Lung (tissue), 12 donors: Measurements from ENCODE around the gene NNT. TPM values are rescaled to one million over a fixed set of nuclear protein-coding genes. Genes with fewer than 3 reads are reported as not detected.
"Not testable (repeated sequence)": the region's sequence is repeated elsewhere in the genome, so short reads cannot be mapped to it uniquely, and the experiment has no call there.

Source experiments
- ATAC-seq: fragments of 200-7000 bp; cut with Tn5 transposase; one replicate; pipeline ENCODE4 v1.9.1; 2020; ENCODE audit warnings: moderate number of reproducible peaks; ENCODE audit not compliant: insufficient read depth, low FRiP score
- DNase-seq, 3 donors: peaks; one replicate each; pipeline ENCODE4 v3.0.0-alpha.2; 2013 to 2017
- H3K27ac ChIP-seq, 2 donors: one replicate each; pipeline ENCODE4 v1.5.1; 2013; ENCODE audit warnings: mild to moderate bottlenecking in 2 of 2, moderate library complexity in 2 of 2, control low read depth in 1 of 2, inconsistent platforms in 1 of 2, low read depth in 1 of 2, low read length in 1 of 2
- H3K27me3 ChIP-seq, 3 donors: one replicate each; pipeline ENCODE4 v1.5.1; 2013; ENCODE audit warnings: low read length in 2 of 3; ENCODE audit not compliant: control insufficient read depth in 3 of 3, insufficient read depth in 3 of 3
- H3K36me3 ChIP-seq, 4 donors: one replicate each; pipeline ENCODE4 v1.5.1; 2013; ENCODE audit warnings: low read length in 4 of 4, mild to moderate bottlenecking in 1 of 4, moderate library complexity in 1 of 4; ENCODE audit not compliant: control insufficient read depth in 4 of 4, insufficient read depth in 4 of 4
- H3K4me1 ChIP-seq, 5 donors: one replicate each; pipeline ENCODE4 v1.5.1; 2013; ENCODE audit warnings: low read length in 5 of 5, mild to moderate bottlenecking in 2 of 5, moderate library complexity in 1 of 5; ENCODE audit not compliant: control insufficient read depth in 5 of 5, insufficient read depth in 5 of 5
- H3K4me3 ChIP-seq: one replicate; pipeline ENCODE4 v1.5.1; 2013; ENCODE audit warnings: mild to moderate bottlenecking, control low read depth, moderate library complexity
- H3K9ac ChIP-seq, 2 donors: one replicate each; pipeline ENCODE4 v1.5.1; 2013; ENCODE audit warnings: low read length in 2 of 2, control low read depth in 1 of 2; ENCODE audit not compliant: insufficient read depth in 1 of 2
- H3K9me3 ChIP-seq, 4 donors: one replicate each; pipeline ENCODE4 v1.5.1; 2013; ENCODE audit warnings: low read length in 3 of 4, mild to moderate bottlenecking in 1 of 4, moderate library complexity in 1 of 4; ENCODE audit not compliant: control insufficient read depth in 4 of 4, insufficient read depth in 3 of 4
- CTCF ChIP-seq: IDR thresholded peaks from 2 replicates; pipeline ENCODE4 v1.5.1; 2012; ENCODE audit warnings: mild to moderate bottlenecking; ENCODE audit errors: control extremely low read depth, extremely low read depth
- WGBS, 2 donors: extraction: QIAGEN DNeasy Blood & Tissue Kit; methylation state at CpG; one replicate each; pipeline ENCODE4 v1.1.7; 2013; 5-methylcytosine and 5-hydroxymethylcytosine counted together
- polyA plus RNA-seq, 2 donors: library from polyadenylated mRNA; stranded (reverse); fragments of 200-250 nt; gene quantifications; one replicate each; pipeline ENCODE4 v1.2.1, GENCODE V29; 2013
- total RNA-seq, 2 donors: library from RNA; depleted of rRNA in 1 of 2; stranded (reverse); fragments of >200 nt in 1 of 2; gene quantifications; one replicate each; pipeline ENCODE4 v1.2.1, GENCODE V29; 2014 to 2021
- donor health status: control.
- donor health status: control.
- donor health status: Bipolar disorder and iron deficiency.
- donor health status: healthy.
- donor health status: DM: yes; HTN: yes; CAD: no.

The NNT gene
- total and polyA plus RNA-seq, 4 donors: 8.5 to 96.9 (median 35.0) TPM

GRCh38 chr5:43730832-43731342 lies 127.9 kb downstream of the NNT start:
- Histone ChIP-seq H3K9ac (no peak overlapping the region), H3K4me1 (peaks cover 0 to 9% (median 0%) of the 10 kb centered on the region in 5 donors), H3K27me3 (peaks cover 0 to 2% (median 0%) of the 10 kb centered on the region in 3 donors), H3K4me3 (no peak overlapping the region), H3K27ac (no peak overlapping the region), H3K9me3 (no peaks in the 10 kb centered on the region), H3K36me3 (no peaks in the 10 kb centered on the region)
- no peak for ATAC-seq
- 69 to 76% methylated on average over 2 of the region's 2 CpGs for WGBS, 2 donors
- TF ChIP-seq CTCF: no peak
- DNase-seq: peak in 1 of 3 donors; percentile 10

GRCh38 chr5:43731573-43731972 lies 128.6 kb downstream of the NNT start:
- DNase-seq (no peak), ATAC-seq (no peak)
- 77 to 88% methylated on average over 1 of the region's 1 CpG for WGBS, 2 donors
- Histone ChIP-seq H3K9me3 (no peaks in the 10 kb centered on the region), H3K27me3 (peaks cover 0 to 2% (median 0%) of the 10 kb centered on the region in 3 donors), H3K4me3 (no peak overlapping the region), H3K4me1 (peaks cover 0 to 9% (median 0%) of the 10 kb centered on the region in 5 donors), H3K9ac (no peak overlapping the region), H3K36me3 (no peaks in the 10 kb centered on the region), H3K27ac (no peak overlapping the region)
- no peak for TF ChIP-seq CTCF

GRCh38 chr5:43745923-43746548 lies 143.1 kb downstream of the NNT start:
- H3K4me3 ChIP-seq, DNase-seq: not testable (repeated sequence)
- 97 to 98% methylated on average over 31 to 32 of the region's 32 CpGs for WGBS, 2 donors

GRCh38 chr5:43750809-43751208 lies 147.8 kb downstream of the NNT start:
- H3K36me3 ChIP-seq: no peaks in the 10 kb centered on the region
- peaks cover 0 to 4% (median 0%) of the 10 kb centered on the region in 4 donors for H3K9me3 ChIP-seq
- ATAC-seq (no peak), DNase-seq (no peak)
- H3K27ac ChIP-seq: no peak overlapping the region
- TF ChIP-seq CTCF: no peak
- WGBS, 2 donors: 91 to 93% methylated on average over 2 of the region's 2 CpGs
- H3K4me1 ChIP-seq: no peaks in the 10 kb centered on the region
- no peak overlapping the region for H3K9ac ChIP-seq
- H3K27me3 ChIP-seq: no peaks in the 10 kb centered on the region
- H3K4me3 ChIP-seq: no peak overlapping the region

More at GRCh38 chr5:43745923-43746548, 143.1 kb downstream of the NNT start:
- H3K27me3 ChIP-seq, H3K4me1 ChIP-seq, H3K9ac ChIP-seq, H3K9me3 ChIP-seq, H3K36me3 ChIP-seq, ATAC-seq, H3K27ac ChIP-seq: not testable (repeated sequence)
